Kidney glomerular epithelial cell (primary cell): Measurements from ENCODE around the gene WWOX.

Experiments
- DNase-seq: peaks from one replicate; lab custom pipeline; 2025; lab: John Stamatoyannopoulos, UW

Gene WWOX

DNA sequence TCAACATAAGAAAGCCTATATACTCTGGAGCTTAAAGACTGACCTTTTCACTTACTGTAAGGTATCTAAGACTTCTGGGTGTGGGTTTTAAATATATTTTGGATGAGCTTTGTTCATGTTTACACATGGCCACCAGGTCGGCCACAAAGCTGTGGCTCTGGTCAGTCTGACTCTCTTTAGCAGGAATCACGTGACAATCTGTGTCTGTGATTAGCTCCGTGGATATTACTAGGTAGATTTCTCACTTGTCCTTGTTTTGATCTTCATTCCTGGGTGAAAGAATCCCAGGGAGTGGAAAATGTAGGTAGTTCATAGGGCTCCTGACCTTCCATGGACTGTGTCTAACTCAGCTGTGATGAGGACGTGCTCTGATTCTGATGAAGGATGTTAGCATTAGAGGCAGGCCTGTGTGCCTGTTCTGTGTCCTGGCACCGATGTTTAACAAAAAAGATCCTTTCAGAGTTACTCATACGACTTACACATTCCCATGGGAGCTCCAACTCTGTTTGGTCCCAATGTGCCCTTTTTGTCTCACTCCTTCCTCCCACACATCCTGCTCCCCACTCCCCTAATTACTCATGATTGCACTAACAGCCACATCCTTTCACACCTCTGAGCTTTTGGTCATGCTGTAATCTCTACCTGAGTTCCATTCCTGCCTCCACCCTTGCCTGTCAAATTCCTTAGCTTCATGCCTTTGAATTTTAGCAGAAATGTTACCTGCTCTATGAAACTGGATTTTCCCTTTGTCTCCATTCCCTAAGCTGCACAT, 1076.0 kb downstream of the WWOX start:
- peak; percentile 28 for DNase-seq

- DNase-seq = no peak
Measured at GRCh38 chr16:79177018-79177417, 1077.6 kb downstream of the WWOX start.

- DNase-seq = no peak
Measured at GRCh38 chr16:79181419-79181818, 1082.0 kb downstream of the WWOX start.

DNA sequence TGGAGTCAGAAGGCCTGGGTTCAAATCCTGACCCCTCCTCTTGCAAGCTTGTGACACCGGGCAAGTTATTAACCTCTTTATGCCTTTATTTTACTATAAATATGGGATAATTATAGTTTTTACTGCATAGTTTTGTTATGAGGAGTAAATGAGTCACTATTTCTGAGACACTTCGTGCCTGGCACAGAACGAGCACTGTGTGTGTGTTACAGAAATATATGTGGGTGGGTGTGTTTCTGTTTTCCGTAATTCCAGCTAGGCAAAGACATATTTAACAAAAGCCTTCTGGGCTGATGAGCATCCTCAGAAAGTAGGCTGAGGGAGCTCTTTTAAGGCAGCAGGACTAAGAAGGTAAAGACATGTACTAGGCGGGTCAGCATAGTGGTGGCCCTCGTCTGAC, 1083.2 kb downstream of the WWOX start:
- DNase-seq = no peak

GRCh38 chr16:79183571-79183970, 1084.1 kb downstream of the WWOX start:
- no peak for DNase-seq

DNA sequence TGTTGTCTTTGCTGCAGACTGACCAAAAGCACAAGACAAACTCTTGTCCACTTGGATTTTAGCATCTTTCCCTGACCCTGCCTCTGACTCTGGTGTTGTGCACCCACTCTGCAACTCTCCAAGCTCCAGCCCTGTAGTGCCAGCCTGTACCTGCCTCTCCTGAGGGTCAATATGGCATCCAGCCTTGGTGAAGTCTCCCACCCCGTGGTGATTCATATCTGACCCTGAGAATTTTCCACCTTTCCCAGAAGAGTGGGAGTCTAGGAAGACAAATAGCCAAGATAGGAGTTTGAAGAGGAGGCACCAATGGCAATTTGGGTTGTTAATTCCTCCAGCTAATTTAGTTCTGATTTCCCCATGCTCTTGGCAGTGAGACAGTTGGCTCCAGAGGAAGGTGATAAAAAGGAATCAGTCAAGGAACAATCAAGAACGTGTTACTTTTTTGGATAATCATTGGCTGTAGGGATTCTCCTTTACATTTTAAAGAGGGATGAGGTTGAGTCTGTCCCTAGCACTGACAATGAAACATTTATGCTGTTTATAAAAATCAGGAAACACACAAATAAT, 1085.1 kb downstream of the WWOX start:
- peak; percentile 23 for DNase-seq

DNA sequence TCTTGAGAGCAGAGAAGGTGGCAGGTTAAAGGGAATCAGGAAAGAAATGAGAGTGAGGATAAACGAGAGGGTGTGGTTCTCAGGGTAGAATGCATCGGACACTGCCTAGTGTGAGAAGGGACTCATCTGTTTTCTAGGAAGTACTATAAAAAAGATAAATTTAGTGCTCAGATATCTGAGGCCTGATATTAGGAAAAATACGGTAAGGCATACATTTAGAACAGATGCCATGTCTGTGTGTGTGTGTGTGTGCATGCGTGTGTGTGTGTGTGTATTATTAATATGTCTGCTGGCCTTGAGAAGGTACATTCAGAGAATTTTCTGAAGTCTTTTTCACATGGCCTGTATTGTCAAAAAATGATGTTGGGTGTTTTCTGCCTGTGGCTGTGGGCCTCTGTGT, 1086.3 kb downstream of the WWOX start:
- DNase-seq = no peak

GRCh38 chr16:79186196-79186595, 1086.7 kb downstream of the WWOX start:
- DNase-seq = no peak

- peak; percentile 40 for DNase-seq
Measured at GRCh38 chr16:79188115-79188738, 1088.8 kb downstream of the WWOX start.

GRCh38 chr16:79188739-79189122, 1089.3 kb downstream of the WWOX start:
- DNase-seq = no peak

DNA sequence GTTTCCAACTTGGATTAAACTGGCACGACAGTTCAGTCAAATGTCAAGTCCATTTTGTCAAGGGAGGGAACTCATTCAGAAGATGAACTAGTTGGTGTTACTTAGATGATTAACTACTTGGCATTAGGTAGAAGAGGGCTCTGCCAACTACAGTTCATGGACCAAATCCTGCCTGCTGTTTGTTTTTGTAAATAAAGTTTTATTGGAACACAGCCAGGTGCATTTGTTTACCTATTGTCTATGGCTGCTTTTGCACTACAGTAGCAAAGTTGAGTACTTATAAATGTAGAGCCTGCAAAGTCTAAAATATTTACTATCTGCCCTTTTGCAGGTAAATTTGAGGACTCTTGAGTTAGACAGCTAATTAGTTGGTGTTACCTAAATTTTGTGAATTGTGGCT, 1091.1 kb downstream of the WWOX start:
- no peak for DNase-seq

DNA sequence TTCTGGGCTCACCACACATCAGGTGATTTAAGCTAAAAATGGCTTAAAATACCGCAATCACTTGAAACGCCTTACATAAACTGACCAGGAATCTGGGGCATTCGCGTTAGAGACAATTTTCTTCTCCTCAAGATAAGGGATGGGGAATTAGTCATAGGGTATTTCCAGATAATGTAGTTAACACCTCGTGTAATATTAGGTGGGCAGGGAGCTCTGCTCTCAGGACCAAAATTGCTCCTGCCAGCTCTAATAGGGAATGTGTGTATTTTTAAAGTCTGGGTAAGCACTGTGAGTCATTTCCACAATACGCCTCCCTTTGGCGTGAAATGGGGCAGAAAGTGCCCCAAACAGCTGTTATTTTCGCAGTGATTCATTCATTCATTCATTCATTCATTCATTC, 1092.5 kb downstream of the WWOX start:
- peak; percentile 86 for DNase-seq

GRCh38 chr16:79192904-79193303, 1093.5 kb downstream of the WWOX start:
- no peak for DNase-seq

DNA sequence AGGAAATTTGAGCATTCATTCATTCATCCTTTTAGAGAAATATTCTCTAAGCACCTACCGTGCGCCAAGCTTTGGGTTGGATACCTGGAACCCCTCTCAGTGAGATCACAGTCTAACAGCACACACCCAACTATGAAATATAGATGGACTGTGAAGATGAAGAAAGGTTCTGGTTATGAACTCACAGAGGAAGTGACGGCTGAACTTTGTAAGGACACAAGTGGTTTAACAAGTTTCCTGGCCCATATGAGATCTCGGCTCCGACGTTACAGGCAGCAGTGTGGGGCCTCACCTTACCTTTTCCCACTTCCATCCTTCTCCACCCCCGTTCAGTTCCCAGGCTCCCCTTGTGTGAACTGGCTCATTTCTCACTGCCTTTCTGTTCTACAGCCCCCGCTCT, 1094.8 kb downstream of the WWOX start:
- no peak for DNase-seq

DNA sequence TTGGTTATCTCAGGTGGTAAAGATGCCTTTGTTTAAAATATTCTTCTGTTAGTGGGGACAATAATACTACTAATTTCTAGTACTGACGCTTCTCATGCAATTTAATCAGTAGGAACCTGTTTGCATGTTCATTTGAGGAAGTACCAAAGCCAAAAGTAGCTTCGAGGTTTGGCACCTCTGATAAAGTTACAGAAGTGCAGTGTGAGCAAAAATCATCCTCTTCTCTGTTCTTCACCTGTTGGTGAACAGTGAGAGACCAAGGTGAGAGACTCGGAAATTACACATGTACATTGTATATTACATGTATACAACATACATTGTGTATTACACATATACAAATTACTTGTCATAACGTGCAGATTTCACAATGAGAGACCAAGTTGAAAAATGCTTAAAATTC, 1096.5 kb downstream of the WWOX start:
- no peak for DNase-seq

GRCh38 chr16:79201436-79201835, 1102.0 kb downstream of the WWOX start:
- no peak for DNase-seq

- no peak for DNase-seq
Measured at GRCh38 chr16:79202977-79203376, 1103.5 kb downstream of the WWOX start.

- no peak for DNase-seq
Measured at GRCh38 chr16:79204486-79204885, 1105.0 kb downstream of the WWOX start.

DNA sequence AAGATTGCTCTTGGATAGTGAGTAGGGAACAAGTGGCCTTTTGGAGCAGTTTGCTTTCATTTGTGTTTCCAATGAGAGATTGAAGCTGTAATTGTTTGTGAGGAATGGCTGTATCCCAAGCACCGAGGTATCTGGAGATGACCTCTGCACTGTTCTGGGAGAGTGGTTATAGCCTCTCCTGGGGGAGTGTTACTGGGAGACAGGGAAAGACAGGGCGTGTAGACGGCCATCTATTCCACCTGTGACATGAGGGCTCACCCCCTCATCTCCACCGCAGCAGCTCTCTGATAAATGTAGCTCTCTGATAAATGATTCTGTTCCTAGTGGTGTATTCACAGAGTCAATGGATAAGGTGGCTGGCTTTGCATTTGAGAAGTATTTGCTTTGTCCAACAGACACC, 1107.4 kb downstream of the WWOX start:
- no peak for DNase-seq

GRCh38 chr16:79209308-79209707, 1109.9 kb downstream of the WWOX start:
- no peak for DNase-seq

- no peak for DNase-seq
Measured at GRCh38 chr16:79210607-79211006, 1111.2 kb downstream of the WWOX start.

GRCh38 chr16:79211586-79211985, 1112.1 kb downstream of the WWOX start:
- DNase-seq = no peak

DNA sequence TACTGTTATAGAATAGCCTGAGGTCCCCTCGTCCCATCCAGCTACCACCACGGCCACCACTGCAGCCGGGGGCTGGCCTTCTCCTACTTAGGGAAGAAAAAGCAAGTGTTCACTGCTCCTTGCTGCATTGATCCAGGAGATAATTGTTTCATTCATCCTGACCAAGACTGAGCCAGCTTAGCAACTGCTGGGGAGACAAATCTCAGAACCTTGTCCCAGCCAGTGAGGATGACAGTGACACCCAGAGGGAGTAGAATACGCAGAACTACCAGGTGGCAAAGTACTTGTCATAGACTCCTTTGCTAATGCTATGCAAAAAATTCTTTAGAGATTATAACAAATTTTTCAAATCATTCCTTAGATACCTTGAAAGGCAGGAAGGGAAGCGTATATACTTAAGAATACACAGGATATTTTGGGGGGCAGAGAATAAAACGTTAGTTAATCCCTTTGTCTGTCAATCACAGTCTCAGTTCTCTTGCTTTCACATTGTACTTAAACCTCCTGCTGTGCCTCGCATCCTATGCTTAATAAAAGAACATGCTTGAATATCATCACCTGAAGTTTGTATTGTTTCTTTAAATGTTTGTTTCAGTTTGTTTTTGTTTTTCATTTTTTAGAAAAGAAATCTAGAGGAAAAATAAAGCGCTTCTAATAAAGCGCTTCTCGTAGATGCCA, 1112.8 kb downstream of the WWOX start:
- DNase-seq = no peak
